NCI-H345 treated with DMSO at 0.1 percent for 48 hours (cell line): Measurements from ENCODE around the gene MAP3K19.
"Not testable (repeated sequence)": the region's sequence is repeated elsewhere in the genome, so short reads cannot be mapped to it uniquely, and the experiment has no call there.

Experiments used
- DNase-seq: peaks from one replicate; lab custom pipeline; 2025; ENCODE audit not compliant: unreplicated experiment; lab: John Stamatoyannopoulos, UW

Gene MAP3K19, protein sequence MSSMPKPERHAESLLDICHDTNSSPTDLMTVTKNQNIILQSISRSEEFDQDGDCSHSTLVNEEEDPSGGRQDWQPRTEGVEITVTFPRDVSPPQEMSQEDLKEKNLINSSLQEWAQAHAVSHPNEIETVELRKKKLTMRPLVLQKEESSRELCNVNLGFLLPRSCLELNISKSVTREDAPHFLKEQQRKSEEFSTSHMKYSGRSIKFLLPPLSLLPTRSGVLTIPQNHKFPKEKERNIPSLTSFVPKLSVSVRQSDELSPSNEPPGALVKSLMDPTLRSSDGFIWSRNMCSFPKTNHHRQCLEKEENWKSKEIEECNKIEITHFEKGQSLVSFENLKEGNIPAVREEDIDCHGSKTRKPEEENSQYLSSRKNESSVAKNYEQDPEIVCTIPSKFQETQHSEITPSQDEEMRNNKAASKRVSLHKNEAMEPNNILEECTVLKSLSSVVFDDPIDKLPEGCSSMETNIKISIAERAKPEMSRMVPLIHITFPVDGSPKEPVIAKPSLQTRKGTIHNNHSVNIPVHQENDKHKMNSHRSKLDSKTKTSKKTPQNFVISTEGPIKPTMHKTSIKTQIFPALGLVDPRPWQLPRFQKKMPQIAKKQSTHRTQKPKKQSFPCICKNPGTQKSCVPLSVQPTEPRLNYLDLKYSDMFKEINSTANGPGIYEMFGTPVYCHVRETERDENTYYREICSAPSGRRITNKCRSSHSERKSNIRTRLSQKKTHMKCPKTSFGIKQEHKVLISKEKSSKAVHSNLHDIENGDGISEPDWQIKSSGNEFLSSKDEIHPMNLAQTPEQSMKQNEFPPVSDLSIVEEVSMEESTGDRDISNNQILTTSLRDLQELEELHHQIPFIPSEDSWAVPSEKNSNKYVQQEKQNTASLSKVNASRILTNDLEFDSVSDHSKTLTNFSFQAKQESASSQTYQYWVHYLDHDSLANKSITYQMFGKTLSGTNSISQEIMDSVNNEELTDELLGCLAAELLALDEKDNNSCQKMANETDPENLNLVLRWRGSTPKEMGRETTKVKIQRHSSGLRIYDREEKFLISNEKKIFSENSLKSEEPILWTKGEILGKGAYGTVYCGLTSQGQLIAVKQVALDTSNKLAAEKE (N-terminal part only)

DNA sequence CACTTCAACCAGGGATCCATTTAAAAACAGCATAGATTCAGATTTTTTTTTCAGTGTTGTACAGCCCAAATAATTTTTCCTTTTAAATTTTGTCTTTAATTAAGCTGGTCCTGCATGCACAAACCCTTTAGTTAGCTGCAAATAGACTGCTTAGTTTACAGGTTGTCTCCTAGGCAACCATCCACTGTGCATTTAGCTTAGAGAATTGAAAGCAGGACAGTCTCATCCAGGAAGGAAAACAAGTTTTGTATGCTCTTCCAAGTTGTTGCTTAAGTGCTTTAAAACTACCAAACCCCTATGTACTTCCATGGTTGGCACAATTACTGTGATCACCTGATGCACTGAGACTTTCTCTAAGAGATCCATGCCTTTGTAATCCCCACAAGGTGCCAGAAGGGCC, at the start of gene MAP3K19:
MAP3K19 (minus strand) TSS at position 148 of the 400 bp plus-strand sequence. CDS start 22,800 bp downstream, outside the sequence.
- DNase-seq, result no peak

DNA sequence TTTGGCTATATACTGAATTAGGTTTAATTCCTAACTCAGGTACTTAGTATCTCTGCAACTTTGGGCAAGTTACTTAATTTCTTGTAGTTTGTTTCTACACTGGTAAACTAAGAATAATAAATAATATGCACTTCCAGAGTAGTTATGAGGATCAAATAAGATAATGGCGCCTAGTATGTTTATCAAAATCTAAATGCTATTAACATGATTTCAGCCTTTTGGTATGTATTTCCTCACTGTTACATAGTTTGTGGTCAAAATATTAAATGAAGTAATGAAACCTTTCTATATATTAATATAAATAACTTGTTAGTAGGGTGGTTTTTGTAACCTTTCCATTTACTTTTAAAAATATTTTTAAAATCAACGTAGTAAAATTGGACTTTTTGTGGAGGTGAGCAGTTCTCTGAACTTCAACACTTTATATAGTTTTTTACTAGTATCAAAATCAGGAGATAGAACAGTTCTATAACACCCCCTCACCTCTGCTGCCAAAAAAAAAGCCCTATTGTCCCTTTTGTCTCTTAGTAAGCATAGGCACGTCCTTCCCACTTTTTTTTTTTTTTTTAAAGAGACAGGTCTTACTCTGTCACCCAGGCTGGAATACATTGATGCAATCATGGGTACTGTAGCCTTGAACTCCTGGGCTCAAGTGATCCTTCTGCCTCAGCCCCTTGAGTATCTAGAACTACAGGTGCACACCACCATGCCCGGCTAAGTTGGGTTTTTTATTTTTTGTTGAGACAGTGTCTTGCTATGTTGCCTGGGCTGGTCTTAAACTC, 49.6 kb upstream of the MAP3K19 start:
- DNase-seq, result no peak

DNA sequence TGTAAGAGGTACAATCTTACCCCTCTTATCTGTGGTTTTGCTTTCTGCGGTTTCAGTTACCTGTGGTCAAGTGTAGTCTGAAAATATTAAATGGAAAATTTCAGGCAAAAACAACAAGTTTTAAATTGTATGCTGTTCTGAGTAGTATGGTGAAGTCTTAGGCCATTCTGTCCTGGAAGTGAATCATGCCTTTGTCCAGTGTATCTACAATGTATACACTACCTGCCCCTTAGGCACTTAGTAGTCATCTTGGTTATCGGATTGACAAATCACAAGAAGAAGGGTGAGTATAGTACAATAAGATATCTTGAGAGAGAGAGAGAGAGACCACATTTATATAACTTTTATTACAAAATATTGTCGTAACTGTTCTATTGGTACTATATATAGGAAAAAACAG, 48.3 kb upstream of the MAP3K19 start:
- DNase-seq, result no peak

DNA sequence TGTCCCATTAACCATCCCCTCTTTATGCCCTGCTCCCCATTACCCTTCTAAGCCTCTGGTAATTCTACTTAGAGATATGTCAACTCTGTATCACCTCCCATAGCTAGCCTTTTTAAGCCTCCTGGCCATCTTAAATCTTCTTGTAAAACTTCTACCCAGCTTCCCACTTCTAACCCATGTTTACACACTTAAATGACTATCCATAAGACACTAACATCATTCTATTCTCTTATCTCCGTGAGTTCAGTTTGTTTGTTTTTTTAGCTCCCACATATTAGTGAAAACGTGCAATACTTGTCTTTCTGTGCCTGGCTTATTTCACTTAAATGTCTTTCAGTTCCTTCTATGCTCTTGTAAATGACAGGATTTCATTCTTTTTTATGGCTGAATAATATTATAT, 47.3 kb upstream of the MAP3K19 start:
- no peak for DNase-seq

DNA sequence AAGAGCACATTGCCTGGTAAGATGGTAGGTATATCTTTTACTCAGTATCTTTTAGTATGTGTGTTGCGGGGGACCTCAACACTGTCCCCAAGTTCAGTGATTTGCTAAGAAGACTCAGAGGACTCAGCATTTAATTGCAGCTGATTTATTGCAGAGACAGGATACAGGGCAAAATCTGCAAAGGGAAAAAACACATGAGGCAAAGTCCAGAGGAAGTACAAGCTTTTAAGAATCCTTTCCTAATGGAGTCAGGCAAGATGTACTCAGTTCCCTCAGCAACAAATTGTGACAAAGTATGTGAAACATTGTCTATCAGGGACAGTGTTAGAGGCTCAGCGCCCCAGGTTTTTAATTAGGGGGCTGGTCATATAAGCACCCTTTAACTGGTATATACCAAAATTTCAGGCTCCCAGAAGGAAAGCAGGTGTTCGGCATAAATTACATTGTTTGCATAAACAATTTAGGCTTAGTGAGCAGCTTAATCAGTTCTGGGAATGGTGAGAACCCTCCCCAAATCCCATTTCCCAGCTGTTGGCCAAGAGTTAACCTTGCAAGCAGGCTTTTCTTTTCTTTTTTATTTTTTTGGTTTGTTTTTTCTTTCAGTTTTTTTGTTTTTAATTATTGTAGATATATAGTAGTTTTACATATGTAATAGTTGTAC, 46.6 kb upstream of the MAP3K19 start:
- no peak for DNase-seq

DNA sequence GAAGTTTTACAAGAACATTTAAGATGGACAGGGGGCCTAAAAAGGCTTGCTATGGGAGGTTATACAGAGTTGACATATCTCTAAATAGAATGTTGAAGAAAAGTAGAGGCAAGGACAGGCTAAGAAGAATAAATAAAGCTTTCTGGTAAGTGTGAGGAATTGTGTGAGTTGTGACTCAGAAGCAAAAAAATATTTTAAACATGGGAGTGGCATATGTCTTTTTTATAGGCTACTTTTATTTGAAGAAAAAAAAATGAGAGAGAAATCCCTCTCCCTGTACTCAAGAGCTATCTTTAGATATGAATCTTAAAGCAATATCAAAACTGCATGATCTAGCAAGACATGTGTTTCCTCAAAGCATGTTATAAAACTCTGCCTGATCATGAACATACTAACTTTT, 45.9 kb upstream of the MAP3K19 start:
- no peak for DNase-seq

DNA sequence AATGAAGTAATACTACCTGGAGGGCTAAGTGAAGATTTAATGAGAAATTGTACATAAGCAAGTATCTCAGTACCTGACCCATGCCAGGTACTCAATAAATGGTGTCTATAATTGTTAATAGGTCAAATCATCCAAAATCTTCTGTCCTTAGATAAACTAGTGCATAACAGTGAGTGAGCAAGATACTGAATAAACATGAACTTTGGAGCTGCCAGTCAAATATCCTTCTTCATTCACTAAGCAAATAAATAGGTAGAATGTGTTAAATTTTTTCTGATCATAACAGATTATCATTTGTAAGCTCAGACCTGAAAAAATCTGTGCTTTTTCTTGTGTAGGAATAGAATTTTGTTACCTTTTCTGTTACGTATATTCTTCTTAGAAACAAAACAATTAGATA, 44.4 kb upstream of the MAP3K19 start:
- DNase-seq, result no peak

DNA sequence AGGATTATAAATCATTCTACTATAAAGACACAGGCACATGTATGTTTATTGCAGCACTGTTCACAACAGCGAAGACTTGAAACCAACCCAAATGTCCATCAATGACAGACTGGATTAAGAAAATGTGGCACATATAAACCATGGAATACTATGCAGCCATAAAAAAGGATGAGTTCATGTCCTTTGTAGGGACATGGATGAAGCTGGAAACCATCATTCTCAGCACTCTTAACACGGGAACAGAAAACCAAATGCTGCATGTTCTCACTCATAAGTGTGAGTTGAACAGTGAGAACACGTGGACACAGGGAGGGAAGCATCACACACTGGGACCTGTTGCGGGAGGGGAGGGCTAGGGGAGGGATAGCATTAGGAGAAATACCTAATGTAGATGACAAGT, 42.4 kb upstream of the MAP3K19 start:
- DNase-seq, result not testable (repeated sequence)

DNA sequence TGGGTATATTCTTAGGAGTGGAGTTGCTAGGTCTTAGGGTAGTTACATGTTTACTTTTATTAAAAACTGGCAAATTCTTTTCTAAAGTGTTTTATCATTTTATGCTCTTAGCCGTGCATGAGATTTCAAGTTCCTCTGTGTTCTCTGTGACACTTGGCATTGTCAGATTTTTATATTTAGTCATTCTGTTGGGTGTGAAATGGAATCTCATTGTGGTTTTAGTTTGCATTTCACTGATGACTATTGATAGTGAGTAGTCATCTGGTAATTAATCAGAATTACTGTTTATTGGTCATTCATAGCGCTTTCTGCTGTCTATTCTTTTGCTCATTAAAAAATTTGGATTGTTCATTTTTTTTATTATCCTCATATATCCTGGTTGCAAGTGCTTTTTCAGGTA, 39.0 kb upstream of the MAP3K19 start:
- DNase-seq, result no peak

DNA sequence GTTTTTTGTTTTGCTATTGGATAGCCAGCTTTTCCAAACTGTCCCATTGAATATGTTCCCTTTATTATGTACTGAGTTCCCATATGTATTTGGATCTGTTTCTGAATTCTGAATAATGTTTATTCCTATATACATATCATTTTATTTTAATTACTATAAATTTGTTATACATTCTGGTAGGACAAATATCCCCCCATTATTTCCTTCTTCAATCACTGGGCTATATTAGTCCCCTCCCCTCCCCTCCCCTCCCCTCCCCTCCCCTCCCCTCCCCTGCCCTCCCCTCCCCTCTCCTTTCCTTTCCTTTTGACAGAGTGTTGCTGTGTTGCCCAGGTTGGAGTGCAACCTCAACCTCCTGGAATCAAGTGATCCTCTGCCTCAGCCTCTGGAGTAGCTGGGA, 31.2 kb upstream of the MAP3K19 start:
- no peak for DNase-seq

DNA sequence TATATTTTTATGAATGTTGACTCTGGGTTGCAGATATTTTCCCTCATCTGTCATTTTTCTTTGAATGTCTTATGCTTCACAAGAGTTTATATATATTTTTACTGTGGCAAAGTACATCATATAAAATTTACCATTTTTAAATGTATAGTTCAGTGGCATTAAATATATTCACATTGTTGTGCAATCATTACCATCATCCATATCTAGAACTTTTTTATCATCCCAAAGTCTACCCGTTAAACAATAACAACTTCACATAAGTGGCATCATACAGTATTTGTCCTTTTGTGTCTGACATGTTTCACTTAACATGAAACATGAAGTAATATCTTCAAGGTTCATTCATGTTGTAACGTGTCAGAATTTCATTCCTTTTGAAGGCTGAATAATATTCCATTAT, 29.3 kb upstream of the MAP3K19 start:
- no peak for DNase-seq

DNA sequence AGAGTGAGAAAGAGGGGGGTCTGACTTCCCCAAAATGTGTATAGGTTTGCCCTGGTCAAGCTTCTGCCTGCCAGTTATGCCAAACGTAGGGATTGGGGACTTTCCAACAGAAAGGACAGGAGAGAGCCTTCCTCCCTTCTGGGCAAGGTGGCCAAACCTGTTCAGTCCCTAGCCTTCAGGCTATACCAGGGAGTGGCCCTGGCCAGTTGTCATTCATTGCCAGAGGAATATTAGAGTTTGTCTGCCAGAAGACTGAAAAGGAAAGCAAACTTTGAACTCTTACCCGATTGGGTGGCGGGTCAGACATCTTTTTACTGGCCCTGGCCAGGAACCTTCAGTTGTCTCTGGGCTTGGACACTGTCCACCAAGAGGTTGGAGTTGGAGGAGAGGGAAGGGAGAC, 27.0 kb upstream of the MAP3K19 start:
- DNase-seq, result no peak

DNA sequence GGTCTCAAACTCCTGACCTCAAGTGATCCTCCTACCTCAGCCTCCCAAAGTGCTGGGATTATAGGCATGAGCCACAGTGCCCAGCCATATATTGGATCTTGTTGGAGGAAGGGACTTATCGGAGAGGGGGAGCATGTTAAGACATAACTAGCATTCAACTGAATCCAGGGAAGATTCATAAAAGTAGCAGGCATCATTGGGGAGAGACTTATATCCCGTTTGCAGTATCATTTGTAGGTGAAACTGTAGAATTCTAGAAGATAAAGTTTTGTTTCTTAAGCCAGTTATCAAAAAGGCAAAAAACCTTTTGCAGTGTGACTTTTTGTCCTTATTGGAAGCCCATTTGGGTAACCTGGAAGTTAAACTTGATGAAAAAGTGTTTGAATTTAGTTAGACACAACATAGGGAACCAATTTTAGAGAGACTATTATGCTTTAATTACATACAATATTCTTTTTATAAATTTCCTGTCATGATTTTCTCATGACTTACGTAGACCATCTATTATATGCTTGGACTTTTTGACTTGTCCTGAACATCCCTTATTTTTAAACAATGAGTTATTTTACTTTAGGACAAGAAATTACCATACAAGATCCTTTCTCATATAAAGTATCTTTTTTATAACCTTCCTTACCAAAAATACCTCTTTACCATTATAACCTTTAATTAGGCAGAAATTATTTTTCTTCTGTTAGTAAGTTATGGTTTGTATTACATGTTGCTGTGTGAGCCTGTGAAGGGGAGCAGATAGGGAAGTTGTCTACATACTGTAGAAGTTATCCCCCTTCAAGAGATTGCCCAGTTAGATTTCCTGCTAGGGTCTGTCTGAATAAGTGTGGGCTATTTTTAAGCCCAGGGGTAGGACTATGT, 25.1 kb upstream of the MAP3K19 start:
- no peak for DNase-seq

DNA sequence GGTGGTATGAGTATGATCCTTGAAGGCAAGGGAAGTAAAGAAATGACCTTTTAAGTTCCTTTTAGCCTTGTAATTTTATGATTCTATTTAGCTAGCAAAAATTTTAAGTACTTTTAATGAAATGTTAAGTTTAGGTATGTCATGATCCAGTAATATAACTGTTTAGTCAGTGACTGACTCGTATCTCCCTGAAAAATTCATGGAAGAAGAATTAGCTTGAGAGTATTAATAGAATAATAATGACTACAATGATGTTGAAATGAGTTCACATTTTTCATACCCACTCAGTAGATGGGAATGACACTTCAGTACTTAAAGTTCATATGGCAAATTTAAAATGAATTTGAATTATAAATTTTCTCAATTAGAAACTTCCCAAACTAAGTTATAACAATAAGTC, 19.5 kb upstream of the MAP3K19 start:
- no peak for DNase-seq

DNA sequence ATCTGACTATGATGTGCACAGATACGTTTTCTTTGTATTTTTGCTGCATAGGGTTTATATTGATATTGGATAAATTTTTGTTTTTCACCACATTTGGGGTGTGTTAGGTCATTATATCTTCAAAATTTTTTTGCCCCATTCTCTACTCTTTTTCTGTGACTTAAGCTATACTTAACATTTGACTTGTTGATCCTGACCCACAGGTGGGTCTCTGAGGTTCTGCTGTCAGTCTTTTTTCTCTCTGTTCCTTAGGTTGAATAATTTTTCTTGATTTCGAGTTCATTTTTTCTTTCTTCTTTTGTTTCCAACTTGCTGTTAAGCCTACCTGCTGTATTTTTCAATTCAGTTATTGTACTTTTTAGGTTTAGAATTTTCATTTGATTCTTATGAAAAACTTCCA, 16.9 kb upstream of the MAP3K19 start:
- no peak for DNase-seq

DNA sequence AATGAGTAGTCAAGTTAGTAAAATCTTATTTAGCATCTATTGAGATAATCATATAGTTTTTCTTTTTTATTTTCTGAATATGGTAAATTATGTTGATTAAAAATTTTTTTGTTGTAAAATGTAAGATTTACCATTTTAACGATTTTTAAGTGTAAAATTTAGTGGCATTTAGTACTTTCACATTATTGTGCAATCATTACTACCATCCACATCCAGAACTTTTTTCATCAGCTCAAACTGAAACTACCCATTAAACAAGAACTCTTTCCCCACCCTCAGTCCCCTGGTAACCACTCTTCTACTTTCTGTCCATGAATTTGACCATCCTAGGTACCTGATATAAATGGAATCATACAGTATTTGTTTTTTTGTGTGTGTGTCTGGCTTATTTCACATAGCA, 16.0 kb upstream of the MAP3K19 start:
- DNase-seq, result no peak

DNA sequence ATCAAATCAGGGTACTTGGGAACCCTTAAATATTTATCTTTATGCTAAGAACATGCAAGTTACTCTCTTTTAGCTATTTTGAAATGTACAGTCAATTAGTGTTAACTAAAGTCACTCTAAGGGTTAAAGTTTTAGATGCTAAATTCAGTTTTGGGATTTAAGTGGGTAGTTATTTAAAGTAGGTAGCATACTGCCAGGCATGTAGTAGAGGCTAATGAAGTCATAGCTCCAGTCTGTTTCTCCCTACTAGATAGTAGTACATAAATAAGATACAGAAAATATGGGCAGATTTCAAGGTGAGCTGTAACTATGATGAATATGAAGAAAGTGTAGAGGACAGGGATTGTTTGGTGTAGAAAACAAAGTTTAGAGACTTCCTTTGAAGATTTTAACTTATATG, 12.3 kb upstream of the MAP3K19 start:
- no peak for DNase-seq

DNA sequence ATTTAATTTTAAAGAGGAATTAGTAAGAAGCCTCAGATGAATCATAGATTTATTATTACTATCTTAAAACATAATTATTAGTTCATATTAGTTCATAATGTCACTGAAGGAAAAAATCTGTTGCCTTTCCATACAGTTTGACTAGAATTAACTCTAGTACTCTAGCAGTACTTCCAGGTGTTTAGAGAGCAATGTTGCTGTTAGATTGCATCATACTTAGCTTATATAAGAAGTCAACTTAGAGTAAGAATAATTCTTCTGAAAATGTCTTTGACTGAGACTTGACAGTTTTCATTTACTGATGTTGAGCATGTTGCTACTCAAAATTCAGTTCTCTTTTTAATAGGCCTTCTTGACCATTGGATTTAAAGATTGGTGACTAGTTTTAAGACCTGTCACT, 9.5 kb upstream of the MAP3K19 start:
- no peak for DNase-seq

DNA sequence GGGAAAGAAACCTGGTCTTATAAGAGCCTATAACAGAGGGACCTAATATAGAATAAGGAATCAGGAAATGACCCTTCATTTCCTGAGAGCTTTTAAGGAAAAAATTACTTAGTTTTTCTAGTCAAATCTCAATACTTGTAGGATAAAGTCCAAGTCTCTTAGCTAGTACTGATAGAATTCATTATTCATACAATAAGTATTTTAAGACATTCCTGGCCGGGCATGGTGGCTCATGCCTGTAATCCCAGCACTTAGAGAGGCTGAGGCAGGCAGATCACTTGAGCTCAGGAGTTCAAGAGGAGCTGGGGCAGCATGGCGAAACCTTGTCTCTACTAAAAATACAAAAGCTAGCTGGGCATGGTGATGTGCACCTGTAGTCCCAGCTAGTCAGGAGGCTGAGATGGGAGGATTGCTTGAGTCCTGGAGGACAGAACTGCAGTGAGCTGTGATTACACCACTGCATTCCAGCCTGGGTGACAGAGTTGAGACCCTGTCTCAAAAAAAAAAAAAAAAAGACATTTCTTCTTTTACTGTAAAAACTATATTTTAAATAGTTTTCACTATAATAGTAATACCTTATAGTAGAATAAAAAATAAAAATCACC, 8.0 kb upstream of the MAP3K19 start:
- DNase-seq, result no peak
